RKO (cell line): ENCODE measurements around the gene NDUFS3.
"Not testable (repeated sequence)": the region's sequence is repeated elsewhere in the genome, so short reads cannot be mapped to it uniquely, and the experiment has no call there.

ENCODE experiments used
- DNase-seq: peaks from one replicate; pipeline ENCODE4 v3.0.0-alpha.2; 2016; ENCODE audit warnings: low spot score

Gene NDUFS3

DNA sequence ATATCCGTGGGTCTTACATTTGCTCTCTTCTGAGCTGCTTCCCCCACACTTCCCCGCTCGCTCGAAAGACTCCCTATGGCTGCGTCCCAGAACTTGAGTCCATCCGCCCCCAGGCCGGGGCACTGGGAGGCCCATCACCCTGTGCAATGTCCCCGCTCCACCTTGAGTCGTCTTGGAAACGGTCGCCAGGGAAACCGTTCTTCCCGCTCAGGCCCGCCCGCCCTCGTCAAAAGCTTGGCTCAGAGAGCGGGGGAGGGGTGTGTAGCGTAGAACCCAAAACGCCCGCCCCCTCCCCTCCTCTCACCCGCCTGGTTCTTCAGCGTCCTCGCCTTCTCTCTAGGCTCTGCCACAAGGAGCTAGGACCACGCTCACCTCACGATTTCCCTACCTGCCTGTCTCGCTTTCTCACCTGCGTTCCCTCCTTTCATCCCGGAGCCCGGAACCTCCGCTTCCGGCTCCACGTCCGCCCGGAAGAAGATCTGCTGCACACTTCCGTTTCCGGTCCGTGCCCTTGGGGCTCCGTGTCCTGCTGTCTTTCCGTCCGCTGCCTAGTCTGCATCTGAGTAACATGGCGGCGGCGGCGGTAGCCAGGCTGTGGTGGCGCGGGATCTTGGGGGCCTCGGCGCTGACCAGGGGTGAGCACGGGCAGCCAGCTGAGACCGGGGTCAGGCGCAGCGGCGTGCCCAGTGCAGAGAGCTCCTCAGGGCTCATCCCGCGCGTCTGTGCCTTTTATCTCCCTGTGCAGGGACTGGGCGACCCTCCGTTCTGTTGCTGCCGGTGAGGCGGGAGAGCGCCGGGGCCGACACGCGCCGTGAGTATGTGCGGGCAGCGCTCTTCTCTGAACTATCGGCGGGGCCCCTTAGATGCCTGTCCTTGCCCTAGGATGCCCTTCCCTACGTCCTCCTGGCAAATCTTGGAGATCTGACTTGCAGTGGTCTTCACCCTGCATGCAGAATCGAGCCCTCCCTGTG is at the start of gene NDUFS3, which contains the start of gene KBTBD4:
Gene NDUFS3, plus strand, starts transcription at position 551 of the 971 bp plus-strand sequence. Its CDS starts 18 bp downstream, at position 569.
Gene KBTBD4, minus strand, starts transcription at position 447 of the 971 bp plus-strand sequence. Its CDS starts 19 bp downstream, at position 428.
- peak; percentile 91 for DNase-seq

DNA sequence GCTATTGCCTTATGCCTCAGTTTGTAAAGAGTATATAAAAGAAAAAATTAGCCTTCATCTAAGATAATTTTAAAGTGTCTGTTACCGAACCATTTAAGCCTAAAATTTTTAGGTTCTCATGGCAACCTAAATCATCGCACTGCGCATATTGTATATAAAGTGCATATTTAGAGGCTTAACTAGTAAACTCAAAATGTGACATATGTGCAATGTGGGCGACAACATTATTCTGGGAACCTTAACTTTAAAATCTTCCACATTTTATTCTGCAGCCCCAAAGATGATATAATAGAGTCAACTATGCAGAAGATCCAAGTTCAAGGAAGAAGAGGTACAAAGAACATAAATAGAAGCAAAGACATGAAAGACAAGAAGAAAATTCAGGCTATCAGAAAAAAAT is 48.9 kb upstream of the NDUFS3 start:
- DNase-seq = no peak

DNA sequence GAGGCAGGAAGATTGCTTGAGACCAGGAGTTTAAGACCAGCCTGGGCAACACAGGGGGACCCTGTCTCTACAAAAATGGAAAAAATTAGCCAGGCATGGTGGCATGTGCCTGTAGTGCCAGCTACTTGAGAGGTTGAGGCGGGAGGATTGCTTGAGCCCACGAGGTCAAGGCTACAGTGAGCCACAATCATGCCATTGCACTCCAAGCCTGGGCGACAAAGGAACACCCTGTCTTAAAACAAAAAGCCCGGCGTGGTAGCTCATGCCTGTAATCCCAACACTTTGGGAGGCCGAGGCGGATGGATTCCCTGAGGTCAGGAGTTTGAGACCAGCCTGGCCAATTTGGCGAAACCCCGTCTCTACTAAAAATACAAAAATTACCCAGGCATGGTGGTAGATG is 48.2 kb upstream of the NDUFS3 start:
- not testable (repeated sequence) for DNase-seq

DNA sequence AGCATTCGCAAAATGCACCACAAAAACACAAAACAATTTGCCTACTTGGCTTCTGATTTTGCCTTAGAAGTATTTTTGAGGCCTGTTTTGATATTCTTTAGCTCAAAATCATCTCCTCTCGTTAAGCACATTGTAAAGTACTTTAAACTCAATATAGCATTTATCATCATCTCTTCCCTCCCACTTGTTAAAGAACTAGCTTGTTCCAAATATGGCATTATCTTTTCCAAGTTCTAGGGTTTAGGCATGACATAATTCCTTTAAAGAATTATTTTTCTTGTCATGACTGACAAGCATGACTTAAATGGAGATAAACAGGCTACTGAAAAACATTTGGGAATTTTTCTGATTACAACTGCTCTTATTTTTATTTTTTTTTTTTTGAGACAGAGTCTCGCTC is 47.2 kb upstream of the NDUFS3 start:
- DNase-seq = no peak

GRCh38 chr11:47532597-47533213 is 46.2 kb upstream of the NDUFS3 start:
- DNase-seq = no peak

- no peak for DNase-seq
These were observed 45.2 kb upstream of the NDUFS3 start for GRCh38 chr11:47533690-47534151.

GRCh38 chr11:47534704-47535251 is 44.1 kb upstream of the NDUFS3 start:
- DNase-seq = no peak

DNA sequence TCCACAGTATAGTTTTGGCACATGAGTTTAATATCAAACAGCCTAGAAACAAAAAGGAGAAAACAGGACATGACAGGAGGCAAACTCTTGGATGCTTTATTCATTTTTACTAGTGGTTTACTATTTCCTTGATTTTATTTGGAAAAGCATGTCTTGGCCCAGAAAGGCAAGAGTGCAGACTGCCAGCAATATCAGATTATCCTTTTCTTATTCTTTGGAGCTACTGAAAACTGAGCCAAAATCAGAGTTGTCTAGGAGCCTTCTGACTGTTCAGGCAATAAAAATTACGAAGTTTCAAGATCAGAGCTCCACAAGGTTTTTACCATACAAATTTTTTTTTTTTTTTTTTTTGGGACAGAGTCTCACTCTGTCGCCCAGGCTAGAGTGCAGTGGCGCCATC is 42.0 kb upstream of the NDUFS3 start:
- DNase-seq = no peak

DNA sequence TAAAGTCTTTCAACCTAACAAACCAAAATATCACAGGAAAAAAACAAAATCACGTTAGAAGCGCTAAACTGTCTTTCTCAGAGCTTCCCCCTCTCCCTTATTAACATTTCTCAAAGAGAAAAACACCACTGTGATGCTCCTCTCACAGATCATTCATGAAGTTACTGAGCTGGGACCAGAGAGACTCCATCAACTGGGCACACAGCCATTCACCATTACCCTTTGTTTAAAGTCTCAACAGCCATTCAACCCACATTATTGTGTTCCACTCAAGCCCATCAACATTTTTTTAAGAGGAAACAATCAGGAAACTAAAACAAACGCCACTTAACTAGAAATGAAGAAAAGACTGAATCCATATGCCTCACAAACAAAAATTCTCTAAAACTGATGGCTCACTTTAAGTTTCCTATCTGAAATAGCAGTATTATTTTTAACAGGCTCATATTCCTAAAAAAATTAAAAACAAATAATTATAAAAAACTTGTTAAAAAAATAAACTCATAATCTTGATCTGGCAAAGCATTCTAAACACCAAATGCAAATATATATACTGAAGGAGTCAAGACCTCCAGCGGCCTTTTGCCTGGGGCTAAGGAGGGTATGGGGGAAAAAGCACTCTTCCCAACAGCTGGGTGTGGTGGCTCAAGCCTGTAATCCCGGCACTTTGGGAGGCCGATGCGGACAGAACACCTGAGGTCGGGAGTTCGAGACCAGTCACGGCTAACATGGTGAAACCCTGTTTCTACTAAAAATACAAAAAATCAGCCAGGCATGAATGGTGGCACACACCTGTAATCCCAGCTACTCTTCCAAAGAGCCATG is 39.9 kb upstream of the NDUFS3 start:
- DNase-seq = no peak

DNA sequence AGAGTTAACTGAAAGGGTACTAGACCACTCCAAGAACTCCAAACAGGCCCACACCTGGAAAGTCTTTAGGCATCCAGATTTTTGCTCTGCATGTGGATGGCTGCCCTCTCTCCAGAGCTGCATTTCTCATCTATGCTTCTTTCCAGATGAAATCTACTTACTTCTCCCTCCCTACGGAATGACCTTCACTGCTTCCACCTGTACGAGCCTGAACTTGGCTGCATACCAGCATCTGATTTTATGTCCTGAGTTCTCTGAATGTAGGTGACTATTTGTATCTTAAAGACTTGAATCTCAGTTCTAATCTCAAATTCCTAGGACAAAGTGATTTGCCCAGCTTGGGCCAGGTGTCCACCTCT is 39.2 kb upstream of the NDUFS3 start:
- DNase-seq = no peak

DNA sequence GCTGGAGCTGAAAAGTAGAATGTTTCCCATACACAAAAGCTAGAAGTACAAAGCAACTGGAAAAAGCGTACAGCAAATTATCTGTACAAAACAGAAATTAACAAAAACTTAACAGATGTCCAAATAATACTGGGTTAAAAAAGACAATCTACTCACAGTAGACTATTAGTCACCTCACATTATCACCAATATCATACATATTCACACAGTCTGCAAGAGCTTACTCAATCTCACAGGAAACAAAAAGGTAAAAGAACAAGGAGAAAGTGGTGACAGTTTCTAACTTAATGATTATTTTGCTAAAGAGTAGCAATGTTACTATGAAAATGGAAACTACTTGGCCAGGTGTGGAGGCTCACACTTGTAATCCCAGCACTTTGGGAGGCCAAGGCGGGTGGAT is 37.8 kb upstream of the NDUFS3 start:
- no peak for DNase-seq

DNA sequence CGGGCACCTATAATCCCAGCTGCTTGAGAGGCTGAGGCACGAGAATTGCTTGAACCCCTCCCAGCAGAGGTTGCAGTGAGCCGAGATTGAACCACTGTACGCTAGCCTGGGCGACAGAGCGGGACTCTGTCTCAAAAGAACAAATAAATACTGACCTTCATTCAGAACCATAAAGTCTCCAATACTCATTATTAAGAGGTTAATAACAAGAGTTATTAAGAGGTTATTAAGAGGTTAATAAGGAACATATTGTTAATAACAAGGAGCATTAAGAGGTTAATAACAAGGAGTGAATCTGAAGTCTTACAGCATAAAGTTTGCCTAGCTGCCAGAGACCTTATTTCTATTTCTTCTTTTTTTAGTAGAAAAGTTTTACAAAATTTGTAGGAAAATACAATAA is 33.6 kb upstream of the NDUFS3 start:
- DNase-seq = no peak

DNA sequence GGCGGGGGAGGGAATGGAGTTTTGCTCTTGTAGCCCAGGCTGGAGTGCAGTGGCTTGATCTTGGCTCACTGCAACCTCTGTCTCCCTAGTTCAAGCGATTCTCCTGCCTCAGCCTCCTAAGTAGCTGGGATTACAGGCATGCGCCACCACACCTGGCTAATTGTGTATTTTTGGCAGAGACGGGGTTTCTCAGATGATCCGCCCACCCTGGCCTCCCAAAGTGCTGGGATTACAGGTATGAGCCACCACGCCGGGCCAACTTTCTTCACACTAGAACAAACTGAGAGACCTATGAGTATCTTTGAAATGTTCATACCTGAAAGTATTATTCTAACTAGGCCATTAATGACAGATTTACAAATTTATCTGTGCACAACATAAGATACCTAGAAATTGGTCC is 32.6 kb upstream of the NDUFS3 start:
- DNase-seq = not testable (repeated sequence)

DNA sequence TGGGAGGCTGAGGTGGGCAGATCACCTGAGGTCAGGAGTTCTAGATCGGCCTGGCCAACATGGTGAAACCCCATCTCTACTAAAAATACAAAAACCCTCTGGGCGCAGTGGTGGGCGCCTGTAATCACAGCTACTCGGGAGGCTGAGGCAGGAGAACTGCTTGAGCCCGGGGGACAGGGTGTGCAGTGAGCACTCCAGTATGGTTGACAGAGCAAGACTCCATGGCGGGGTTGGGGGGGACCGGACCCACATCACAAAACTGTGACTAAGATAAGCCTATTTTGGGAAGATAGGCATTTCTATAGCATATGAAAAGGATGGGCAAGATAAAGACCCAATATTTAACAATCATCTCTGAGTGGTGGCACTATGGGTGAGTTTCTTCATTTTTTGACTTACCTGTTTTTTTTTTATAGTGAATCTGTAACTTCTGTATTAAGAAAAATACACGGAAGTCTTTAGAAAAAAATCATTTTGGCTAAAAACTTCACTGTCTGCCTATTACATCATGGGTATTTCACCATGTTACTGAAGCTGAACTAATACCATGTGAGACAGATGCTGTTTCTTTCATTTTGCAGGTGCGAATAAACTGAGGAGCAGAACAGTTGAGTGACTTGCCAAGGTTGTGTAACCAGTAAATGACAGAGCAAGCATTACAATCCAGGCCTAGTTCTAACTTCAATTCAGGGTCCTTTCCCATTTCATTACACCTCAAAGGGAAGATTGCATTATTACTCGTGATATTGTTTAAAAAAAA is 28.4 kb upstream of the NDUFS3 start:
- no peak for DNase-seq

GRCh38 chr11:47551086-47551485 is 27.8 kb upstream of the NDUFS3 start:
- peak; percentile 74 for DNase-seq

DNA sequence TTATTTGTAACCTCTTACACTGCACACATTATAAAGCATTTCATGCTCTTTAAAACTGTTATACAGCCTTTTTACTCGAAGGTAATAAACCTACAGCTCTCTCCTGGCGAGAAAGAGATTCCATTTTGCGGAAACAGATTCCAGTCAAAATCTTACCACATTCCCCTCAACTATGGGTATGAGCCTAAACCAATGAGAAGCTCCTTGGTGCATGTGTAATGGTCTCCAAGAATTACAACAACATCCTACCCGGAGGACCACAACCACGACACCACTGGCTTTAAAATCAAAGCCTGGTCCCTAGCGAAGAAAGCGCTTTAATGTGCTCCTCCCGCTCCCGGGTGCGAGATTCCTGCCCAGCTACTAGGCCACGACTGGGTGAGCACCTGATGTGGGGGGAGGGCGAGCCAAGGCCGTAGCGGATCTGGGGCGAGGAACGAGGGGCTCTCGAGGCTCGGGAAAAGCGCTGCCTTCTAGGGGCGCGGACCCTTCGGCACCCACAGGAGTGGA is 26.8 kb upstream of the NDUFS3 start:
- DNase-seq = peak; percentile 53

- DNase-seq = peak; percentile 89
These were observed 26.1 kb upstream of the NDUFS3 start, which contains the start of gene CELF1 for GRCh38 chr11:47552566-47553405. Gene CELF1 (minus strand): TSS chr11:47553132. CDS start chr11:47499523, 53,609 bp downstream.

DNA sequence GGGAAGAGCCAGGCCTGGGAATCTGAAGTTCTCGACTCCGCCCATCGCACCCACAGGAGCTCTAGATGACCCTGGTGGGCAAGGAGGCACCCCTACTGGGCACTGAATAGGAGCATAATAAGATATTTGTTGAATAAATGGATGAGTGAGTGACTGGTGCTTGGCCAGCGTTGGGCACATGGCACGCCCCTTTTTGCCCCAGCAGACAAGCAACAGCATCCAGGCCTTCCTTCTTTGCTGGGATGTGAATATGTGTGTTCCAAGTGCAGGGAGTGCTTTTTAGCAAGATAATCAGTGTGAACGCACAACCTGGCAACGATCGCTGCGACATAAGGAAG is 25.5 kb upstream of the NDUFS3 start:
- no peak for DNase-seq

- DNase-seq = not testable (repeated sequence)
These were observed 21.9 kb upstream of the NDUFS3 start for GRCh38 chr11:47557004-47557403.

GRCh38 chr11:47558695-47559094 is 20.2 kb upstream of the NDUFS3 start:
- no peak for DNase-seq
